GM21367 (cell line): Measurements from ENCODE around the gene TFEB.
A peak's percentile ranks its signal among the peaks of the same experiment; 100 is the strongest.

Experiments used
- ATAC-seq: cut with Tn5 transposase; IDR thresholded peaks from one replicate; pipeline ENCODE4 v1.9.1; 2021; ENCODE audit not compliant: unreplicated experiment

Gene TFEB

GRCh38 chr6:41707565-41708200 is 27.7 kb downstream of the TFEB start:
- no peak for ATAC-seq

DNA sequence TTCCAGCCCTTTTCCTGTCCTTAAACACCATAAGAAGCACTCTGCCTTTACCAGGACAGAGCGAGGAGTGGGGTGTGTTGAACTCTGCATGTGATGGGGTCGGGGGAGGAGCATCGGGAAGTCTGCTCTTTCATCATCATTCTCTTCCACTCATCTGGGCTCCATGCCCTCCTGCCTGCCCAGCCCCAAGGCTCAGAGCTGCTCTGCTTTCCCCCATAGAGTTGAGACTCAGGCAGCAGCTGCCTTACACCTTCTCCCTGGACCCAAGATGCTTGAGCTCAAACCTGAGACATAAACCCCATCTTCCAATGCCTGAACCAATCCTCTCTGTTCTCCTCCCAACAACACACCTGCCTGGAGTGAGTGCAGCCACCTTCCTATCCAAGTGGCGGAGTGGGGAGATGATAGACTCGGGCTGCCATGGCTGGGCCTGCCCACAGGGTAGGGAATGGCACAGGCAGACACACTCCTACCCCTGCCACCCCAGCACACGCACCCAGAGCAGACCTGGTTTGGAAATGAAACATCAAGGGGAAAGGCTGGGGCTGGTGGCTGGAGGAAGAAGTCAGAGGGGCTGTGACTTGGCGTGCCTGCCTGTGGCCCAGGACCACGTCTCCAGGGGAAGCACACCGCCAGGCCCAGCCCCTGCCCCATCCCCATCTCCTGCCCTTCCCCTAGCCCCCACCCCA is 28.4 kb downstream of the TFEB start:
- ATAC-seq, result no peak

DNA sequence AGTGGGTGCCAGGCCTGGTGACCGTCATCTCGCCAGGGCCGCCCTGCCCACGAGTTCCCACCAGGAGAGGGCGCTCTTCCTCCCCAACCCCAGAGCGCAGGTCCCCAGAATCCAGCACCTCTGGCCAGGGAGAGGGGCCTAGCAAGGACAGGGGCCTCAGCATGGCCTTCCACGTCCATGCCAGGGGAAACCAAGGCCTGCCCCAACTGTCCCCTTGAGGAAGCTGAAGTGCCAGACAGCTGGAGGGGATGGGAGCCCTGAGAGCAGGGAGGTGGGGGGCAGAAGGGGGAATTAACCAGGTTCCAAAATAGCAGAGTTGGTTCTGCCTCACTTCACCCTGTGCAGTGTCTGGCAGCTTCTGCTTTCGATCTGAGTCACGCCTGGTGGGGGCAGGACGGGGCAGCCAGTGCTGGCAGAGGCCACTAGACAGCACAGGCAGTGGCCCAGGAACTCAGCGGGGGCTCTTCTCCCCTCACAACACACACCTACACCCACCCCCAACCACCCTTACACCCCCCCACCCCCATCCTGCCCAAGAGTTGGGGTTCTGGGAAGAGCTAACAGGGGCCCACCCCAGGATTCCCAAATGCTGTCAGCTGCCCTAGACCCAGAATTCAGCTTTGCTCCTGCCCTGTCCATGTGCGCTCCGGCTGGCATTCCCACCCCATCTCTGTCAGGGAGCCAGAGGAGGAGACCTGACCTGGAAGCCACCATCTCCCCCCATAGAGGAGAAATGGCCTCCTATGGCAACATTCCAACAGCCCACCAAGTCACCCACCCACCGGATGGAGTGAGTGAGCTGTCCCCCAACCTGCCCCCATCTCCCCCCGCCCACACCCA is 29.2 kb downstream of the TFEB start:
- peak; percentile 59 for ATAC-seq

- no peak for ATAC-seq
These were observed 30.0 kb downstream of the TFEB start for GRCh38 chr6:41705311-41705995.

- no peak for ATAC-seq
These were observed 30.6 kb downstream of the TFEB start for GRCh38 chr6:41704656-41705310.

- no peak for ATAC-seq
These were observed 31.4 kb downstream of the TFEB start for GRCh38 chr6:41704028-41704427.

DNA sequence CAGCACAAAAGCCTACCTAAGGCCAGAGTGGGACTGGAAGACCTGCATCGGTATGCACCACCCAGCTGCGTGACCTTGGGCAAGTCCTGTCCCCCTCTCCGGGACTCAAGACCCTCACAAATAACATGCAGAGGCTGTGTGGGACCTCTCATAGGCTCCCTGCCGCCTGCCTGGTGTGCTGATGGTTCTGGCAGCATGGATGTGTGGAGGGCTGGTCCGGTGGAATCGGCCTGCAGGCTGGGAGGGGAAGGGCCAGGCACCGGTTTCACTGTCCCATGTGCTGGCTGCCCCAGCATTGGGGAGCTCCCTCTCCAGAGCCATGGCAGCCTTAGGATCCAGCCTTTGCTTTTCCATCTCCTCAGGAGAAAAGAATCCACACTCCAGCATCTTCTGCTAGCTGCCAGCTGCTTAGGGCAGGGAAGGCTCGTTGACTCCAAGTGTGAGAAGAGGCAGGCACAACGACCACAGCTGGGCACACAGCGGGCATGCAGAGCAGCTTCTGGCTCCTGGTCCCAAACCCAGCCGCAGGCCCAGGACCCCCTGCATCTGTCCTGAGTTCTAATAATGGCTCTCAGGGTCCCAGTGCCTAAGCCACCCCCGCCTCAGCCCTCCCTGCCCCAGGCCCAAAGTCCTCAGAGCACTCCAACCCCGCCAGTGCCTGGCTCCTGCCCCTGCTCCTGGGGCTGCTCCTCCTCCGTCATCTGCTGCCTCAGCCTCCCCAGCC is 32.5 kb downstream of the TFEB start:
- ATAC-seq, result no peak

- no peak for ATAC-seq
These were observed 33.2 kb downstream of the TFEB start for GRCh38 chr6:41702089-41702745.

DNA sequence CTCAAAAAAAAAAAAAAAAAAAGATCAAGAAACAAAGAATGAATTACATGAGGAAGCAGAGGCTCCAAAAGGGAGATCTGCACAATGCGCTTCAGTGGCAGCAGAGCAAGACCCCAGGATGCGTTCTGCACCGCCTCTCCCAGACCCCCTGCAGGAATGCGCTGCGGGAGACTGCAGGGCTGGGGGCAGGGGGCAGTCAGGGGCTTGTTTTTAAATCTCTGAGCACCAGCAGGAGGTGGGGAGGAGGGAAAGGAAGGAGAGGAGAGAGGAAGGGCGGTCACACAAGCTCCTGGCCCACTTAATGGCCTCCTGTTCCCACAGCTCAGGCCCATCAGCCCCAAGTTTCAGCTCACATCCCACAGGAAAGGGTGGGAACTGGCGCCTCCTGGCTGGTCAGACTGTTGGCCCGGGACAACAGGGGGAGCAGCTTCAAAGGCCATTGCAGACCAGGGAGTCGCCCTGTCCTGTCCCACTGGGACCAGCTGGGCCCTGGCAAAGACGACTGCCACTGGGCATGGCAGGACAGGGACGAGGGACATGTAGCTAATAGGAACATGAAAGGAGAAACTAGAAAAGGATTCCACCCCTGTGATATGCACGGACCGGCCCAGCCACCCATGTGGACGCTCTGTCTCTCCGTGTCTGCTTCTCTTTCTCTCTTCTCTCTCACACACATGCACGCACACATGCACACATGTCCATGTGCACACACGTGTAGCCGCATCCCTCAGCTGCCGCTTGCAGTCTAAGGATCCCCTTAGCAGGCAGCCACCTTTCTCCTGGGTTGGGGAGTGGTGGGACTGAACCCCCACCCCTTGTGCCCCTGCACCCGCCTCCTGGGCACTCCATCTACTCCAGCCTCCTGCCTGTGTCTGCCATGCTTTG is 34.7 kb downstream of the TFEB start:
- no peak for ATAC-seq

DNA sequence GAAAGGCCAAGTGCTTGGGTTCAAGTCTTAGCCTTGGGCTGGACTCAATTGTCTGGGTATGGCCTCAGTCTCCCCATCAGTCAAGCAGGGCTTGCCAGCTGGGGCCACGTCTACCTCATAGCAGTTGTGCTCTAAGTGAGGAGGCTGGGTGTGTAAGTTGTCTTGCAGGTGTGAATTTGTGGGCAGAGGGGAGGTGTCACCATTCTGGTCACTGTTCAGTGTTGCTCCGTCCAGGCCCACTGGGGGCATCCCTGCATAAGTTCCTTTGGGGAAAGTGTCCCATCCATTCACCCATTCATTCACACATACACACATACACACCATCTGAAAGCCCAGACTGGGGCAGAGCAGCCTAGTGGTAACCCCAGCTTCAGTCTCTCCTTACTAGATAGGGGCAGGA is 36.3 kb downstream of the TFEB start:
- ATAC-seq, result no peak

GRCh38 chr6:41697861-41698781 is 37.3 kb downstream of the TFEB start:
- ATAC-seq, result no peak

- ATAC-seq, result no peak
These were observed 38.6 kb downstream of the TFEB start for GRCh38 chr6:41696788-41697187.

DNA sequence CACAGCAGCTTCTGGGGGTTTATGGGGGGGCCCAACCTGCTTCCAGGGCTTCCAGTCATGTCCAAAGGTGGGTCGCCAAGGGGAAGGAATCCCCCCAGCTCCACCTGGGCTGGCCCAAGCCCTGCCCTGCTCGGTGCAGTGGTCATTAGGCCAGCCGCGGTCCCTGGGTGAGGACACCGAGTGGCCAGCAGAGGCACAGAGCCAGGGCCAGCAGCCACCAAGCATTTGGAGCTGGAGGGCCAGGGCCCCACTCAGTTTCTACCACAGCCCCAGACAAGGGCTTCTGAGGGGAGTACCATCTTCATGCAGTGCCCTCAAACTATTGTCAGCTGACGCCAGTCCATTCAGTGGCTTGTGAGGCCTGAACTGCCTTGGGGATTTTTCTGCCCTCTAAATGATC is 39.6 kb downstream of the TFEB start:
- no peak for ATAC-seq

DNA sequence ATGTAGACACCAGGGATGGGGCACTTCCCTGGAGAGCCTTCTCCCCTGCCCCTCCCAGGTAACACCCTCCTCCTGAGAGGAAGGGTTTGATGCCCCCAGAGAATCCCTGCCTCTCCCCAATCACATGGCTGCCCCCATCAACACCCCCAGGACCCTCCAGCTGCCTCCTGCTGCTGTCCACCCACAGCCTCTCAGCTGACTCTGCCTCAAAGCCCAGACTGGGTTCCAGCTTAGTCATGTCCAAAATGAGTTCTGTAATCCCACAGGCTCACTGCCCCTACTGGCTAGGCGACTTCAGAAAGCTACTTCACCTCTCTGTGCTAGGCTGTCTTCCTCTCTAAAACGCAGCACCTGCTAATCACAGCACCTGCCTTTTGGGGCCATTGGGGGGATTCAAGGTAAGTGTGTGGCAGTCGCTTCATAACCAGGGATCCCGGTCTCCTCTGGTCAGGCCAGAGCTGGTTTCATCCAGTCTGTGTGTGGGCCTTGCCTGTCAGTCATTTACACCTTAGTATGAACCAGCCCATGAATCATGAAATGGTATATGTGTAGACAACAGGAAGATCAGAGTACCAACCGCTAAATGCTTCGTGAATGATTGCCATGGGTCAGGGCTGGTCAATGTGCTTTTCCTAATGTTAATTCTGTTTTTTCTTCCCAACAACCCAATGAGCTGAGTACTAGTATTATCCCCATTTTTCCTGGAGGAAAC is 40.4 kb downstream of the TFEB start:
- ATAC-seq, result no peak

DNA sequence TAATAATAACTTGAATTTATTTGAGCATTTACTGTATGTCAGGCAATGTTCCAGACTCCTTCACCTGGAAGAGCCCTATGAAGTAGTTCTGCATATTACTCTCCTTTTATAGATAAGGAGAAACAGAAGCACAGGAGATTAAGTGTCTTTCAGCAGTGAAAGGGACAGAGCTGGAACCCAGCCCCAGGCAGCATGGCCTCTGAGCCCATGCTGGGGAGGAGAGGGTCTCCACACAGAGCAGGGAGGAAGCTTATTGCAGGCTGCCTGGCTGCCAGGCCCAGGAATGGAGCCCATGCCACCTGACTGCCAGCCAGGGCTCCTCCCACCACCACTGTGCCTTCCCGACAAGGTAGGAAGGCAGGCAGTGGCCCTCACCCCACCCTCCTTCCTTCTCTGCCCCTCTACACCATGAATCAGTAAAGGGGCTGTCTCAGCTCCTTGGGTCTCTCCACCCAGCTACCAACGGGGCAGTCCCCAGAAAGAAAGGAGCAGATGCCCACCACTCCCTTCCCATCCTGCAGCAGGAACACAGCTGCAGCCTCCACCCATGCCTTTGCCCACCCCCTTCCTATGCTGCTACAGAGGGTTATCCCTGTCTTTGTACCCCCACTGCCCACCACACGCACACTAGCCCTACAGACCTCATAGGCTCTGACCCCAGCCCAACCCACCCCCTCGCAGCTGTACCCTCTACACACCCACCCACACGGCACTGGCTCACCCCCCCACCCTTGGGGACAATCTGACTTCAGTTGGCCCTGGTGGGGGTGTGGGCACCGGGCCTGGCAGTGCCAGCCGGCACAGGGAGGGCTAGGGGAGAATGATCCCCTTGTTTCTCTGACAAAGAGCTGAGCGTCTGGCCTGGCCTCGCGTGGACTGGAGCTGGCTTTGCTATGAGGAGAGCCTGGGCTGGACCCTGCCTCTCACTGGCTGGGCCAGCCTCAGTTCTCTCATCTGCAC is 41.8 kb downstream of the TFEB start:
- ATAC-seq, result no peak

GRCh38 chr6:41692730-41693129 is 42.7 kb downstream of the TFEB start:
- no peak for ATAC-seq
